Osteocyte (in vitro differentiated cells): ENCODE results near the gene LDB2. TPM values are rescaled to one million over a fixed set of nuclear protein-coding genes. Genes with fewer than 3 reads are reported as not detected.

Source experiments
- DNase-seq: peaks from one replicate; pipeline ENCODE4 v3.0.0; 2021; ENCODE audit warnings: mixed read lengths; ENCODE audit not compliant: unreplicated experiment; ENCODE audit errors: extremely low spot score
- H3K27ac Mint-ChIP-seq: one replicate; pipeline ENCODE4 v1.8.0; 2021; ENCODE audit warnings: mild to moderate bottlenecking, mixed read lengths; ENCODE audit not compliant: unreplicated experiment
- H3K27me3 Mint-ChIP-seq: one replicate; pipeline ENCODE4 v1.8.0; 2021; ENCODE audit warnings: mixed read lengths; ENCODE audit not compliant: unreplicated experiment
- H3K36me3 Mint-ChIP-seq: one replicate; pipeline ENCODE4 v1.8.0; 2021; ENCODE audit warnings: mixed read lengths; ENCODE audit not compliant: unreplicated experiment
- H3K4me1 Mint-ChIP-seq: one replicate; pipeline ENCODE4 v1.8.0; 2021; ENCODE audit warnings: mixed read lengths; ENCODE audit not compliant: unreplicated experiment
- H3K4me3 Mint-ChIP-seq: one replicate; pipeline ENCODE4 v1.8.0; 2021; ENCODE audit warnings: mild to moderate bottlenecking, moderate library complexity, mixed read lengths; ENCODE audit not compliant: unreplicated experiment
- H3K9me3 Mint-ChIP-seq: one replicate; pipeline ENCODE4 v1.8.0; 2021; ENCODE audit warnings: mixed read lengths; ENCODE audit not compliant: unreplicated experiment
- total RNA-seq: library from RNA; stranded (reverse); gene quantifications from 2 replicates; pipeline ENCODE4 v1.2.1, GENCODE V29; 2021
- TF ChIP-seq, protein P1 (sequence below): fragments of 200-600 bp; sonication (generic); IDR thresholded peaks from 2 replicates; pipeline ENCODE4 v1.5.0; 2021; ENCODE audit warnings: antibody characterized with exemption, mild to moderate bottlenecking, moderate library complexity

Gene LDB2
- total RNA-seq, 1 donor from 2014 or later: 8.7 TPM

DNA sequence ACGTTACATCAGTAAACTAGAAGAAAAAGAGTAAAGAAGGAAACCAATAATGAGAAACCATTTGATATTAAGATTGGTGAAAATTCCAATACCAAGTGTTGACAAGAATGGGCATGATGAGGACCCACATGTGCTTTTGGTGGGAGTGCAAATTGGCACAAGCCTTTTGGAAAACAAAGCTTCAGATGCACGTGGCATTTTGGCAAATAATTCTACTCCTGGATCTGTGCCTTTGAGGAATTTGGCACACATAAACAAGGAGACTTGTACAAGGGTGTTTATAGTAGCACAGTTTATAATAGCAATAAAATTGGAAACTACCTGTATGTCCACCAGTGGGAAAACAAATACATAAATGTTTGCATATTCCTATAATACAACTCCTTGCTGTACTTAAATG lies 347.9 kb downstream of the LDB2 start:
- H3K4me1 Mint-ChIP-seq: no peaks in the 10 kb centered on the region
- H3K4me3 Mint-ChIP-seq: no peak overlapping the region
- DNase-seq: no peak
- no peaks in the 10 kb centered on the region for H3K27me3 Mint-ChIP-seq
- TF ChIP-seq, protein P1, sequence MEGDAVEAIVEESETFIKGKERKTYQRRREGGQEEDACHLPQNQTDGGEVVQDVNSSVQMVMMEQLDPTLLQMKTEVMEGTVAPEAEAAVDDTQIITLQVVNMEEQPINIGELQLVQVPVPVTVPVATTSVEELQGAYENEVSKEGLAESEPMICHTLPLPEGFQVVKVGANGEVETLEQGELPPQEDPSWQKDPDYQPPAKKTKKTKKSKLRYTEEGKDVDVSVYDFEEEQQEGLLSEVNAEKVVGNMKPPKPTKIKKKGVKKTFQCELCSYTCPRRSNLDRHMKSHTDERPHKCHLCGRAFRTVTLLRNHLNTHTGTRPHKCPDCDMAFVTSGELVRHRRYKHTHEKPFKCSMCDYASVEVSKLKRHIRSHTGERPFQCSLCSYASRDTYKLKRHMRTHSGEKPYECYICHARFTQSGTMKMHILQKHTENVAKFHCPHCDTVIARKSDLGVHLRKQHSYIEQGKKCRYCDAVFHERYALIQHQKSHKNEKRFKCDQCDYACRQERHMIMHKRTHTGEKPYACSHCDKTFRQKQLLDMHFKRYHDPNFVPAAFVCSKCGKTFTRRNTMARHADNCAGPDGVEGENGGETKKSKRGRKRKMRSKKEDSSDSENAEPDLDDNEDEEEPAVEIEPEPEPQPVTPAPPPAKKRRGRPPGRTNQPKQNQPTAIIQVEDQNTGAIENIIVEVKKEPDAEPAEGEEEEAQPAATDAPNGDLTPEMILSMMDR: no peak
- H3K9me3 Mint-ChIP-seq: peaks cover 3% of the 10 kb centered on the region
- H3K36me3 Mint-ChIP-seq: no peaks in the 10 kb centered on the region
- no peak overlapping the region for H3K27ac Mint-ChIP-seq

DNA sequence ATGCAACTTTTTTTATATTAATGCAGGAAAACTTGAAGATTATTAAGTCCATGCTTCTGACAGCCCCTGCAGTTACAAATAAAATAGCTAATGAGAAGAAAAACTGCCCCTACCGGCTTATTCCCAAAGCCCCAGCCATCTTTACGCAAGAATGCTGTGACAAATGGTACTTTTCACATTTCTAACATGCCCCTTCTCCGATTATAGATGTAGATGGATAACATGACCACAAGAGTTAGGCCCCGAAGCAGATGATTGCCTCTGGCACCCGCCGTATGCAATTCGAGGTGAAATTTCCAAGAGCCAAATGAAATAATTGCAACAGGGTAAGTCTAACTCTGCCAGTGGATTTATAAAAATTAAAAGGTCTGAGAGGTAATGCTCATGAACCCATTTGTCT lies 352.8 kb downstream of the LDB2 start:
- no peak overlapping the region for H3K4me3 Mint-ChIP-seq

DNA sequence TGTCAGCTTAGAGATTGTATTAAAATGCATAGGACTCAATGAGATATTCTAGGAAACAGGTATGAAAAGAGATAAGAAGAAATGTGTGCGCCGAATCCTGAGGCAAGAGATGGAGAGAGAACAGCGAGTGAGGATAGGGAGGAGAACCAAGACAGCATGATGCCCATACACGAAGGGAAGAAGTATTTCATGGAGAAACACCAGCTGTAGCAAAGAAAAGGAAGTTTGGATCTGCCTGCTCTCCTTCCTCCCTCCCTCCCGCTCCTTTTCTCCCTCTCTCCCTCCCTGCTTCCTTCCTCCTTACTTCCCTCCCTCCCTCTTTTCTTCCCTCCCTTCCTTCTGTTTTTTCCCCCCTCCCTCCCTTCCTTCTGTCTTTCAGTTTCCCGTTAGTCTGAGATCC lies 353.6 kb downstream of the LDB2 start:
- no peak overlapping the region for H3K4me3 Mint-ChIP-seq
- DNase-seq: peak; percentile 10
- H3K9me3 Mint-ChIP-seq: no peaks in the 10 kb centered on the region
- H3K27me3 Mint-ChIP-seq: no peaks in the 10 kb centered on the region
- TF ChIP-seq, protein P1: no peak
- H3K36me3 Mint-ChIP-seq: no peaks in the 10 kb centered on the region
- no peak overlapping the region for H3K27ac Mint-ChIP-seq
- no peaks in the 10 kb centered on the region for H3K4me1 Mint-ChIP-seq

More for the DNA sequence above, 352.8 kb downstream of the LDB2 start:
- H3K36me3 Mint-ChIP-seq: no peaks in the 10 kb centered on the region
- no peaks in the 10 kb centered on the region for H3K27me3 Mint-ChIP-seq
- H3K9me3 Mint-ChIP-seq: no peaks in the 10 kb centered on the region
- H3K4me1 Mint-ChIP-seq: no peaks in the 10 kb centered on the region
- DNase-seq: peak; percentile 21
- TF ChIP-seq, protein P1: no peak
- H3K27ac Mint-ChIP-seq: no peak overlapping the region

DNA sequence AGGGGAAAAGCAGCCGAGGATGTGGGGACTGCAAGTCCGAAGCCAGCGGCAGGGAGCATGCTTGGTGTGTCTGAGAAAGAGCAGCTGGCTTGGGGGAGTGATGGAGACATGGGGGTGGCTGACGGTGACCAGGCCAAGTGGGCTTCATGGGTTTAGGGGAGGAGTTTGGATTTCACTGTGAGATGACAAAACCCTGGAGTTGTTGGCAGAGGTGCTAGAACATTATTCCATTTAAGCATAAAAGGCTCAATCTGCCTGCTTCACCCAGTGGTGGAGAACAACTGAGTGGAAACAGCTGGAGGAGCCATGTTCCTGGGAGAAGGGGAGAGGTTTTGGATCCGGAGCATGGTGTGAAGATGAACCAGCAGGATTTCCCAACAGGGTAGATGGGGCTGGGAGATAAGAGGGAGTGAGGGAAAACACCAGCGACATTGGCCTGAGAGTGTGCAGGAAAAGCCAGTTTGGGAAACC lies 354.2 kb downstream of the LDB2 start:
- TF ChIP-seq, protein P1: no peak
- H3K36me3 Mint-ChIP-seq: no peaks in the 10 kb centered on the region
- no peaks in the 10 kb centered on the region for H3K4me1 Mint-ChIP-seq
- no peaks in the 10 kb centered on the region for H3K27me3 Mint-ChIP-seq
- no peak overlapping the region for H3K27ac Mint-ChIP-seq
- H3K4me3 Mint-ChIP-seq: no peak overlapping the region
- DNase-seq: peak; percentile 75
- no peaks in the 10 kb centered on the region for H3K9me3 Mint-ChIP-seq

DNA sequence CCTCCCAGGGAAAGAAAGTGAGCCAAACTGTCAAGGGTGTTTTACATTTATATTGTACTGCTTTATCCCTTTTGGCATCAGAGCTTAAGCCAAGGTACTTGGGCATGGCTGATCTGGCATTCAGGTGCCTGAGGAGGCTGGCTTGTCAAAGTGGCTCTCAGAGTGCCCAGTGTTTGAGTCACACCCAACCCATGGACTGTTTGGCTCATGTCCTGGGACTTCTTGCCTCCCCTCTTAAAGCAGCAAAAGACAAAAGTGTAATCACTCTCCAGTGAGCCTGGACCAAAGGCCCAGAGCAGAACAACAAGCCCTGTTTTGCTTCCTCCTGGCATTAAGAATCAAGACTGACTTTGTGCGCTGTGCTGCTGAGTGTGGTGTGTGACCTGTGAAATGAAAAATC lies 360.5 kb downstream of the LDB2 start:
- TF ChIP-seq, protein P1: no peak
- no peak overlapping the region for H3K4me3 Mint-ChIP-seq
- H3K36me3 Mint-ChIP-seq: no peaks in the 10 kb centered on the region
- DNase-seq: no peak
- H3K4me1 Mint-ChIP-seq: no peaks in the 10 kb centered on the region
- no peaks in the 10 kb centered on the region for H3K9me3 Mint-ChIP-seq
- H3K27ac Mint-ChIP-seq: no peak overlapping the region
- H3K27me3 Mint-ChIP-seq: no peaks in the 10 kb centered on the region
